ENCODE measurements around the gene ARHGAP6. TPM values are rescaled to one million over a fixed set of nuclear protein-coding genes. Genes with fewer than 3 reads are reported as not detected.

Gene ARHGAP6
- total RNA-seq, 2 donors from 2014 or later, result not detected

- Mint-ChIP-seq H3K36me3 (ENCODE audit: insufficient read depth in 2 of 2) (no peaks in the 10 kb centered on the region), H3K9me3 (no peaks in the 10 kb centered on the region), H3K27ac (no peak overlapping the region), H3K4me3 (no peak overlapping the region), H3K4me1 (ENCODE audit: low read depth) (peaks cover 5% of the 10 kb centered on the region), H3K27me3 (ENCODE audit: low read depth) (peaks cover 81% of the 10 kb centered on the region)
- no peak for ATAC-seq (replicated peaks in 1 of 2)
- DNase-seq, result no peak
Observed at GRCh38 chrX:11666952-11667685, 1.4 kb upstream of the ARHGAP6 start.

- ATAC-seq (replicated peaks in 1 of 2), result no peak
- Mint-ChIP-seq H3K9me3 (no peaks in the 10 kb centered on the region), H3K27me3 (ENCODE audit: low read depth) (peaks cover 71% of the 10 kb centered on the region), H3K27ac (no peak overlapping the region), H3K36me3 (ENCODE audit: insufficient read depth in 2 of 2) (no peaks in the 10 kb centered on the region), H3K4me1 (ENCODE audit: low read depth) (peaks cover 5% of the 10 kb centered on the region), H3K4me3 (peak overlapping the region in 1 of 2 donors; percentile 58)
- DNase-seq, result no peak
Observed at GRCh38 chrX:11666164-11666563, 444 bp upstream of the ARHGAP6 start.

- Mint-ChIP-seq H3K4me1 (ENCODE audit: low read depth) (peaks cover 5% of the 10 kb centered on the region), H3K27ac (no peak overlapping the region), H3K9me3 (no peaks in the 10 kb centered on the region), H3K27me3 (ENCODE audit: low read depth) (peaks cover 56% of the 10 kb centered on the region), H3K36me3 (ENCODE audit: insufficient read depth in 2 of 2) (no peaks in the 10 kb centered on the region), H3K4me3 (peak overlapping the region; percentile 51 to 60)
- ATAC-seq (replicated peaks in 1 of 2), result no peak
- no peak for DNase-seq
Observed at GRCh38 chrX:11664211-11665167, 1.2 kb downstream of the ARHGAP6 start.

GRCh38 chrX:11663875-11664210 lies 1.9 kb downstream of the ARHGAP6 start:
- H3K36me3 Mint-ChIP-seq (ENCODE audit: insufficient read depth in 2 of 2), result no peaks in the 10 kb centered on the region
- no peaks in the 10 kb centered on the region for H3K9me3 Mint-ChIP-seq
- ATAC-seq (replicated peaks in 1 of 2) (no peak), DNase-seq (no peak)
- H3K4me3 Mint-ChIP-seq, result peak overlapping the region; percentile 51 to 60
- H3K4me1 Mint-ChIP-seq (ENCODE audit: low read depth), result peaks cover 5% of the 10 kb centered on the region
- peaks cover 56% of the 10 kb centered on the region for H3K27me3 Mint-ChIP-seq (ENCODE audit: low read depth)
- H3K27ac Mint-ChIP-seq, result no peak overlapping the region

GRCh38 chrX:11655282-11656015 lies 10.3 kb downstream of the ARHGAP6 start:
- H3K36me3 Mint-ChIP-seq (ENCODE audit: insufficient read depth in 2 of 2), result no peaks in the 10 kb centered on the region
- H3K9me3 Mint-ChIP-seq, result no peaks in the 10 kb centered on the region
- H3K4me1 Mint-ChIP-seq (ENCODE audit: low read depth), result no peaks in the 10 kb centered on the region
- peaks cover 55% of the 10 kb centered on the region for H3K27me3 Mint-ChIP-seq (ENCODE audit: low read depth)
- ATAC-seq (replicated peaks in 1 of 2) (no peak), DNase-seq (no peak)
- no peak overlapping the region for H3K27ac Mint-ChIP-seq
- no peak overlapping the region for H3K4me3 Mint-ChIP-seq

- H3K9me3 Mint-ChIP-seq, result peaks cover 0 to 3% of the 10 kb centered on the region in 2 donors
- H3K27ac Mint-ChIP-seq, result no peak overlapping the region
- peaks cover 60% of the 10 kb centered on the region for H3K27me3 Mint-ChIP-seq (ENCODE audit: low read depth)
- no peak for ATAC-seq (replicated peaks in 1 of 2)
- DNase-seq, result no peak
- no peak overlapping the region for H3K4me3 Mint-ChIP-seq
- H3K4me1 Mint-ChIP-seq (ENCODE audit: low read depth), result no peaks in the 10 kb centered on the region
- H3K36me3 Mint-ChIP-seq (ENCODE audit: insufficient read depth in 2 of 2), result no peaks in the 10 kb centered on the region
Observed at GRCh38 chrX:11648705-11649519, 16.8 kb downstream of the ARHGAP6 start.

- no peaks in the 10 kb centered on the region for H3K36me3 Mint-ChIP-seq (ENCODE audit: insufficient read depth in 2 of 2)
- H3K27me3 Mint-ChIP-seq (ENCODE audit: low read depth), result peaks cover 71% of the 10 kb centered on the region
- no peak overlapping the region for H3K4me3 Mint-ChIP-seq
- H3K9me3 Mint-ChIP-seq, result peaks cover 0 to 3% of the 10 kb centered on the region in 2 donors
- no peak overlapping the region for H3K27ac Mint-ChIP-seq
- ATAC-seq (replicated peaks in 1 of 2) (no peak), DNase-seq (no peak)
- no peaks in the 10 kb centered on the region for H3K4me1 Mint-ChIP-seq (ENCODE audit: low read depth)
Observed at GRCh38 chrX:11647138-11647537, 18.6 kb downstream of the ARHGAP6 start.

- Mint-ChIP-seq H3K4me1 (ENCODE audit: low read depth) (no peaks in the 10 kb centered on the region), H3K4me3 (no peak overlapping the region), H3K9me3 (peaks cover 0 to 3% of the 10 kb centered on the region in 2 donors), H3K27ac (no peak overlapping the region), H3K27me3 (ENCODE audit: low read depth) (peaks cover 53% of the 10 kb centered on the region), H3K36me3 (ENCODE audit: insufficient read depth in 2 of 2) (no peaks in the 10 kb centered on the region)
- DNase-seq, result no peak
- ATAC-seq (replicated peaks in 1 of 2), result no peak
Observed at GRCh38 chrX:11641349-11642065, 24.2 kb downstream of the ARHGAP6 start.

GRCh38 chrX:11640089-11640488 lies 25.6 kb downstream of the ARHGAP6 start:
- no peaks in the 10 kb centered on the region for H3K9me3 Mint-ChIP-seq
- no peak for DNase-seq
- no peaks in the 10 kb centered on the region for H3K36me3 Mint-ChIP-seq (ENCODE audit: insufficient read depth in 2 of 2)
- H3K27me3 Mint-ChIP-seq (ENCODE audit: low read depth), result peaks cover 40% of the 10 kb centered on the region
- no peak overlapping the region for H3K4me3 Mint-ChIP-seq
- H3K4me1 Mint-ChIP-seq (ENCODE audit: low read depth), result no peaks in the 10 kb centered on the region
- no peak overlapping the region for H3K27ac Mint-ChIP-seq
- ATAC-seq (replicated peaks in 1 of 2), result no peak

- ATAC-seq (replicated peaks in 1 of 2), result no peak
- Mint-ChIP-seq H3K4me3 (no peak overlapping the region), H3K27me3 (ENCODE audit: low read depth) (peaks cover 21% of the 10 kb centered on the region), H3K4me1 (ENCODE audit: low read depth) (no peaks in the 10 kb centered on the region), H3K27ac (no peak overlapping the region), H3K9me3 (no peaks in the 10 kb centered on the region), H3K36me3 (ENCODE audit: insufficient read depth in 2 of 2) (no peaks in the 10 kb centered on the region)
- no peak for DNase-seq
Observed at GRCh38 chrX:11632732-11633131, 33.0 kb downstream of the ARHGAP6 start.

- no peaks in the 10 kb centered on the region for H3K4me1 Mint-ChIP-seq (ENCODE audit: low read depth)
- no peak overlapping the region for H3K27ac Mint-ChIP-seq
Observed at GRCh38 chrX:11629593-11630211, 36.0 kb downstream of the ARHGAP6 start.

More at GRCh38 chrX:11629593-11630211, 36.0 kb downstream of the ARHGAP6 start:
- no peak for ATAC-seq (replicated peaks in 1 of 2)
- H3K27me3 Mint-ChIP-seq (ENCODE audit: low read depth), result peaks cover 21% of the 10 kb centered on the region
- H3K36me3 Mint-ChIP-seq (ENCODE audit: insufficient read depth in 2 of 2), result peaks cover 0 to 4% of the 10 kb centered on the region in 2 donors
- no peak for DNase-seq
- H3K9me3 Mint-ChIP-seq, result peaks cover 0 to 2% of the 10 kb centered on the region in 2 donors
- no peak overlapping the region for H3K4me3 Mint-ChIP-seq

All from activated T-cell treated with anti-CD3 and anti-CD28 coated beads, Interleukin-2, amount 50 U/mL, for 72 hours (primary cell).